ENCODE measurements around the gene NFX1.

- TF ChIP-seq CTCF (IDR thresholded peaks at IDR 0.05) (no peak), POLR2A (IDR thresholded peaks at IDR 0.05) (no peak)
Observed at GRCh38 chr9:33291031-33291397, 698 bp downstream of the NFX1 start.

Data from vagina (tissue), 2 donors.